ENCODE measurements around the gene CCDC106.

- TF ChIP-seq TEAD4 (CRISPR knock-in tag; IDR thresholded peaks at IDR 0.05) (no peak), CTCF (IDR thresholded peaks at IDR 0.05) (peak; percentile 87), KAT7 (CRISPR knock-in tag; IDR thresholded peaks at IDR 0.05; ENCODE audit: borderline replicate concordance) (no peak), CREM (CRISPR knock-in tag; IDR thresholded peaks at IDR 0.05) (no peak), SP1 (CRISPR knock-in tag; conservative IDR thresholded peaks at IDR 0.05) (no peak), JUN (CRISPR knock-in tag; IDR thresholded peaks at IDR 0.05) (no peak)
Measured at GRCh38 chr19:55632463-55632834, 15.6 kb upstream of the CCDC106 start.

Data from WTC11 (cell line).